ENCODE results near the gene ADAT2. TPM values are rescaled to one million over a fixed set of nuclear protein-coding genes. Genes with fewer than 3 reads are reported as not detected.

ADAT2 gene
- total and polyA plus RNA-seq, 3 donors from 2014 or later = 3.6 to 5.7 (median 5.7) TPM

DNA sequence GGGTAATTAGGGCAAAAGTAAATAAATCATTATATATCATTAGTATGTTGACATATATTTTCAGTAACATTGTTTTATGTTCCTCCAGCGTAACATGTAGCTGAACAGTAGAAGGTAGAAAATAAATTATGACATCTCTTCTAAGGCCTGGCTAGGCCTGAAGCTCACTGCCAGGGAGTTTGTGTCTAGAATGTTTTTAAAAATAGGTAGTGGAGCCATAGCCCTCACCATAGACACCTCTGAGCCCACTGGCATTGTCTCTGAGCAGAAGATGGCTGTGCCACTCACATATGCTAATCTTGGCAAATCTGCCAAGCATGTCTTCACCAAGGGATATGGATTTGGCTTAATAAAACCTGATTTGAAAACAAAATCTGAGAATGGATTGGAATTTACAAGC lies 39.7 kb upstream of the ADAT2 start:
- no peak for DNase-seq
- Histone ChIP-seq H3K4me3 (no peak overlapping the region), H3K27me3 (no peaks in the 10 kb centered on the region), H3K27ac (no peak overlapping the region), H3K36me3 (ENCODE audit: low read depth, missing control alignments) (no peaks in the 10 kb centered on the region), H3K9me3 (no peaks in the 10 kb centered on the region), H3K4me1 (no peaks in the 10 kb centered on the region)
- WGBS, 2 donors = 96 to 98% methylated on average over 1 of the region's 1 CpG
- TF ChIP-seq POLR2A (IDR thresholded peaks at IDR 0.05) = no peak
- TF ChIP-seq, protein P1, sequence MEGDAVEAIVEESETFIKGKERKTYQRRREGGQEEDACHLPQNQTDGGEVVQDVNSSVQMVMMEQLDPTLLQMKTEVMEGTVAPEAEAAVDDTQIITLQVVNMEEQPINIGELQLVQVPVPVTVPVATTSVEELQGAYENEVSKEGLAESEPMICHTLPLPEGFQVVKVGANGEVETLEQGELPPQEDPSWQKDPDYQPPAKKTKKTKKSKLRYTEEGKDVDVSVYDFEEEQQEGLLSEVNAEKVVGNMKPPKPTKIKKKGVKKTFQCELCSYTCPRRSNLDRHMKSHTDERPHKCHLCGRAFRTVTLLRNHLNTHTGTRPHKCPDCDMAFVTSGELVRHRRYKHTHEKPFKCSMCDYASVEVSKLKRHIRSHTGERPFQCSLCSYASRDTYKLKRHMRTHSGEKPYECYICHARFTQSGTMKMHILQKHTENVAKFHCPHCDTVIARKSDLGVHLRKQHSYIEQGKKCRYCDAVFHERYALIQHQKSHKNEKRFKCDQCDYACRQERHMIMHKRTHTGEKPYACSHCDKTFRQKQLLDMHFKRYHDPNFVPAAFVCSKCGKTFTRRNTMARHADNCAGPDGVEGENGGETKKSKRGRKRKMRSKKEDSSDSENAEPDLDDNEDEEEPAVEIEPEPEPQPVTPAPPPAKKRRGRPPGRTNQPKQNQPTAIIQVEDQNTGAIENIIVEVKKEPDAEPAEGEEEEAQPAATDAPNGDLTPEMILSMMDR (IDR thresholded peaks at IDR 0.05) = no peak
- intact Hi-C loops (cut with DNase I; ENCODE audit: low total_unique reads) = no loop called here

DNA sequence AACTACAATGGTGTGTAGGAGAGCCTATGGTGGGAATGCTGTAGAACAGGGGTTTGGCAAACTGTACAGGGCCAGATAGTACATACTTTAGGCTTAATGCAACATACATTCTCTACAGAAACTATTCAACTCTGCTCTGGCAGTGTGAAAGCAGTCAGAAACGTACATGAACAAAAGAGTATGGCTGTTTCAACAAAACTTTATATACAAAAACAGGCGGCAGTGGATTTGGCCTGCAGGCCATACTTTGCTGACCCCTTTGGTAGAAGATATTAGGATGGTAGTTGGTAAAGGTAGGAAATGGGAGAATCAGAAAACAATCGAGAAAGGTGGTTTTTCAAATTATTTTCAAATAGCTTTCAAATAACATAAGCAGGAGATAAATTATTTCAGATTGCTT lies 36.3 kb upstream of the ADAT2 start:
- WGBS, 2 donors = 87 to 89% methylated on average over 3 of the region's 3 CpGs
- H3K27ac ChIP-seq = no peak overlapping the region
- intact Hi-C loops (cut with DNase I; ENCODE audit: low total_unique reads) = no loop called here

DNA sequence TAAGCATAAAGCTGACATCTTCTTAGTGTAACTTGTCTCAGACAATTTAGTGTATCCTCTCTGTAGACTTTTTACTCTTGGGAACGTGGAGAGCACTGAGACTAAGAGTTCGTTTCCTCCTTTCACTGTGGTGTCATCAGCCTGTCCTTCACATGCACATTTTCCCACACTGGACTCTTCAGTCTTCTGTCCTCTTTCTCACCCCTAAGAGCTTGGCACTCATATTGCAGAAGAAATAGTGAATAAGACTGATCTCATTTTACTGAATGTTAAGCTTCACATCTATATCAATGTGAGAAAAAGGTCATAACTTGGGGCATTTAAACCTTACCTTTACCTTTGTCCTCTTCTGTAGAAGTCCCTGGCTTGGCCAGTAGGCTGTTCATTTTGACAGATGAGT lies 35.5 kb upstream of the ADAT2 start:
- Histone ChIP-seq H3K9me3 (no peaks in the 10 kb centered on the region), H3K4me3 (no peak overlapping the region), H3K36me3 (ENCODE audit: low read depth, missing control alignments) (no peaks in the 10 kb centered on the region), H3K27me3 (no peaks in the 10 kb centered on the region), H3K27ac (no peak overlapping the region), H3K4me1 (no peaks in the 10 kb centered on the region)
- intact Hi-C loops (cut with DNase I; ENCODE audit: low total_unique reads) = no loop called here
- no peak for TF ChIP-seq POLR2A (IDR thresholded peaks at IDR 0.05)
- TF ChIP-seq, protein P1 (IDR thresholded peaks at IDR 0.05) = no peak
- DNase-seq = no peak
- WGBS, 2 donors = 84% methylated on average over 2 of the region's 2 CpGs

More for the DNA sequence above, 36.3 kb upstream of the ADAT2 start:
- no peaks in the 10 kb centered on the region for H3K9me3 ChIP-seq
- TF ChIP-seq, protein P1 (IDR thresholded peaks at IDR 0.05) = no peak
- TF ChIP-seq POLR2A (IDR thresholded peaks at IDR 0.05) = no peak
- H3K4me3 ChIP-seq = no peak overlapping the region
- DNase-seq = no peak
- no peaks in the 10 kb centered on the region for H3K4me1 ChIP-seq
- H3K36me3 ChIP-seq (ENCODE audit: low read depth, missing control alignments) = no peaks in the 10 kb centered on the region
- H3K27me3 ChIP-seq = no peaks in the 10 kb centered on the region

GRCh38 chr6:143482593-143482992 lies 32.1 kb upstream of the ADAT2 start:
- no peak for DNase-seq
- Histone ChIP-seq H3K27me3 (no peaks in the 10 kb centered on the region), H3K36me3 (ENCODE audit: low read depth, missing control alignments) (no peaks in the 10 kb centered on the region), H3K4me1 (no peaks in the 10 kb centered on the region), H3K4me3 (no peak overlapping the region), H3K27ac (no peak overlapping the region), H3K9me3 (no peaks in the 10 kb centered on the region)
- intact Hi-C loops (cut with DNase I; ENCODE audit: low total_unique reads) = no loop called here
- WGBS, 2 donors = 89 to 95% methylated on average over 2 of the region's 2 CpGs
- TF ChIP-seq, protein P1 (IDR thresholded peaks at IDR 0.05) = no peak
- no peak for TF ChIP-seq POLR2A (IDR thresholded peaks at IDR 0.05)

GRCh38 chr6:143478479-143479062 lies 28.1 kb upstream of the ADAT2 start:
- Histone ChIP-seq H3K4me3 (no peak overlapping the region), H3K27ac (no peak overlapping the region), H3K9me3 (no peaks in the 10 kb centered on the region), H3K4me1 (no peaks in the 10 kb centered on the region), H3K36me3 (ENCODE audit: low read depth, missing control alignments) (no peaks in the 10 kb centered on the region), H3K27me3 (no peaks in the 10 kb centered on the region)
- intact Hi-C loops (cut with DNase I; ENCODE audit: low total_unique reads) = no loop called here
- WGBS, 2 donors = 93 to 96% methylated on average over 3 of the region's 3 CpGs
- no peak for TF ChIP-seq POLR2A (IDR thresholded peaks at IDR 0.05)
- TF ChIP-seq, protein P1 (IDR thresholded peaks at IDR 0.05) = no peak
- no peak for DNase-seq
